ENCODE results near the gene RAD51B. TPM values are rescaled to one million over a fixed set of nuclear protein-coding genes. Genes with fewer than 3 reads are reported as not detected.

RAD51B gene
- total RNA-seq, 1 experiment from 2014 or later = 16.7 TPM

DNA sequence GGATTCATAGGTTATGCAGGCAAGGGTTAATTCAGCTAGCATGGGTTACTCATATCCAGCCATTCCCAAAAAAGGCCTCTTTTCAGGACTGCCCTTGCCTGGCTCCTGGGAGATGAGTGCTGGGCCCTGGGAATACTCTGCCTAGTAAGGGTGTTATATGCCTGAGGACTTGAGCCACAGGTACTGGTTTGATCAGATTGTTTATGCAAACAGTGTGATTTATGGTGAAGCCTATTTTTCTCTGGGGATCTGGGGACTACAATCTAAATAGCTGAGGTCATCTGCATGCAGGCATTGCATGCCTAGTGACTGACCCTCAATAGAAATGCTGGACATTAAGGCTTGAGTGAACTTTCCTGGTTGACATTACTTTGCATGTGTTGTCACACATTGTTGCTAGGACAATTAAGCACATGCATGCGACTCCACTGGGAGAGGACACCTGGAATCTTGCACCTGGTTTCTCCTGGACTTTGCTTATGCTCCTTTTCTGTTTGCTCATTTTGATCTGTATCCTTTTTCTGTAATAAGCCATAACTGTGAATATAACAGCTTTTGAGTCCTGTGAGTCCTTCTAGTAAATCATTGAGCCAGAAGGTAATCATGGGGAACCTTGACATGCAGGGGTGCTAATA lies 73.0 kb downstream of the RAD51B start:
- Histone ChIP-seq H3K4me1 (ENCODE audit: insufficient read depth, low read length) (no peaks in the 10 kb centered on the region), H3K4me2 (ENCODE audit: insufficient read depth, insufficient read length, low read length) (no peak overlapping the region), H4K8ac (replicated peaks; ENCODE audit: insufficient read length, low read depth, low read length) (no peak overlapping the region), H4K5ac (ENCODE audit: insufficient read length, low read depth, low read length) (no peak overlapping the region), H3K18ac (ENCODE audit: insufficient read length, low read depth, low read length) (no peak overlapping the region), H3K9me3 (ENCODE audit: control insufficient read depth, low read depth, low read length) (no peaks in the 10 kb centered on the region), H2BK20ac (ENCODE audit: low read depth, low read length, poor library complexity, severe bottlenecking) (no peak overlapping the region), H4K91ac (ENCODE audit: insufficient read length, low read depth, low read length) (no peak overlapping the region), H3K79me2 (ENCODE audit: insufficient read depth, low read length) (no peaks in the 10 kb centered on the region), H3K23me2 (ENCODE audit: insufficient read length, low read depth, low read length, poor library complexity, severe bottlenecking) (no peaks in the 10 kb centered on the region), H3K56ac (ENCODE audit: insufficient read length, low read depth, low read length) (no peak overlapping the region), H2BK15ac (ENCODE audit: low read depth, low read length) (no peak overlapping the region), H2BK120ac (ENCODE audit: low read depth, low read length, poor library complexity, severe bottlenecking) (no peak overlapping the region), H2AFZ (ENCODE audit: low read length) (no peak overlapping the region), H2BK5ac (ENCODE audit: insufficient read length, low read length) (no peak overlapping the region), H3K27ac (ENCODE audit: insufficient read length, low read depth, low read length) (no peak overlapping the region), H3K14ac (ENCODE audit: insufficient read depth, low read length) (no peak overlapping the region), H3K9ac (ENCODE audit: extremely low read depth, insufficient read length, low read length) (no peak overlapping the region), H3K23ac (ENCODE audit: insufficient read length, low read depth, low read length) (no peak overlapping the region), H2BK12ac (ENCODE audit: insufficient read length, low read depth, low read length) (no peak overlapping the region), H4K20me1 (ENCODE audit: control insufficient read depth, insufficient read depth, insufficient read length) (no peaks in the 10 kb centered on the region), H3K79me1 (ENCODE audit: insufficient read depth, low read depth, low read length, poor library complexity, severe bottlenecking) (no peaks in the 10 kb centered on the region), H3K4ac (ENCODE audit: low read depth, low read length) (no peak overlapping the region), H2AK5ac (ENCODE audit: insufficient read length, low read length) (no peak overlapping the region), H3K27me3 (ENCODE audit: insufficient read depth, low read length) (no peaks in the 10 kb centered on the region), H3T11ph (ENCODE audit: low read length) (no peak overlapping the region)
- no peaks in the 10 kb centered on the region for H3K27me3 Mint-ChIP-seq (ENCODE audit: low read depth)
- no peak overlapping the region for H3K4me3 Mint-ChIP-seq
- no peak overlapping the region for H3K27ac Mint-ChIP-seq
- no peaks in the 10 kb centered on the region for H3K36me3 Mint-ChIP-seq (ENCODE audit: insufficient read depth in 1 of 3, low read depth in 3 of 3)
- no peak for DNase-seq
- no peaks in the 10 kb centered on the region for H3K9me3 Mint-ChIP-seq
- TF ChIP-seq, protein P1, sequence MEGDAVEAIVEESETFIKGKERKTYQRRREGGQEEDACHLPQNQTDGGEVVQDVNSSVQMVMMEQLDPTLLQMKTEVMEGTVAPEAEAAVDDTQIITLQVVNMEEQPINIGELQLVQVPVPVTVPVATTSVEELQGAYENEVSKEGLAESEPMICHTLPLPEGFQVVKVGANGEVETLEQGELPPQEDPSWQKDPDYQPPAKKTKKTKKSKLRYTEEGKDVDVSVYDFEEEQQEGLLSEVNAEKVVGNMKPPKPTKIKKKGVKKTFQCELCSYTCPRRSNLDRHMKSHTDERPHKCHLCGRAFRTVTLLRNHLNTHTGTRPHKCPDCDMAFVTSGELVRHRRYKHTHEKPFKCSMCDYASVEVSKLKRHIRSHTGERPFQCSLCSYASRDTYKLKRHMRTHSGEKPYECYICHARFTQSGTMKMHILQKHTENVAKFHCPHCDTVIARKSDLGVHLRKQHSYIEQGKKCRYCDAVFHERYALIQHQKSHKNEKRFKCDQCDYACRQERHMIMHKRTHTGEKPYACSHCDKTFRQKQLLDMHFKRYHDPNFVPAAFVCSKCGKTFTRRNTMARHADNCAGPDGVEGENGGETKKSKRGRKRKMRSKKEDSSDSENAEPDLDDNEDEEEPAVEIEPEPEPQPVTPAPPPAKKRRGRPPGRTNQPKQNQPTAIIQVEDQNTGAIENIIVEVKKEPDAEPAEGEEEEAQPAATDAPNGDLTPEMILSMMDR (conservative IDR thresholded peaks at IDR 0.05) = no peak
- H3K4me1 Mint-ChIP-seq = peaks cover 0 to 8% of the 10 kb centered on the region in 2 experiments; a peak in 1 of 4 replicates
- no CpG with 5 or more reads among the region's 1 CpG for WGBS (ENCODE audit: extremely low coverage, insufficient read length, low lambda C conversion rate)
